ENCODE results near the gene PIGA.
"Not testable (repeated sequence)": the region's sequence is repeated elsewhere in the genome, so short reads cannot be mapped to it uniquely, and the experiment has no call there.

PIGA gene

DNA sequence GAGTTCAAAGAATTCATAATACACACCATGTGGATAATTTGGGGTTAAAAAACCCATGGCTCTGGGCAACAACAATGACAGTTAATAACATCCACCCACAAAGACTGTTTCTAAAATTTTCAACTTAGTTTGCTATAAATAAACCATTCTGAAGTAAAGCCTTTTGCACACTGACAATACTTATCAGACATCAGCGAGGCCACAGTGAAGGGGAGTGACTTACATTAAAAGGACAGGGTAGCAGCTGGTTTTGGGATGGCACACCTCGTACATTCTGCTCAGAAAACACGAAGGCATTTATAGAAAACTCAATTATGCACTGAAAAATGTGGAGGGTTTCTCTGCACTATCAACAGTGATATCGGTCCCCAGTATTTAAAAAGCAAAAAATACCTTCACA, 15.0 kb downstream of the PIGA start:
- ATAC-seq = no peak

DNA sequence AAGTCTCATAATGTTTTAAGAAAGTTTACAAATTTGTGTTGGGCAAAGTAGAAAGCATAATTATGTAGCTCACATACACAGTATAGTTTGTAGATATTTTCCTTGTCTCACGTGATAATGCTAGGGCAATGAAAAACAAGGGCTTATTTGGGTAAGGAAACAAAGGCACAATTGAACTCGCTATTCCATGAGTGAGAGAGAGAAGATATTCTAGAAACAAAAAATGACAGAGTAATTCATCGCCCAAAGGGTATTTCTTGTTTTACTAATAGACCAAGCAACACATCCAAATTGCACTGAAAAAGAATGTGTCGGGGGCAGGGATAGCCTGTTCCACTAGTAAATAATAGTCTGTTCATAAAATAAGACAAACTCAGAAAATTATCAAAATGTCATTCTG, 16.2 kb downstream of the PIGA start:
- no peak for ATAC-seq

DNA sequence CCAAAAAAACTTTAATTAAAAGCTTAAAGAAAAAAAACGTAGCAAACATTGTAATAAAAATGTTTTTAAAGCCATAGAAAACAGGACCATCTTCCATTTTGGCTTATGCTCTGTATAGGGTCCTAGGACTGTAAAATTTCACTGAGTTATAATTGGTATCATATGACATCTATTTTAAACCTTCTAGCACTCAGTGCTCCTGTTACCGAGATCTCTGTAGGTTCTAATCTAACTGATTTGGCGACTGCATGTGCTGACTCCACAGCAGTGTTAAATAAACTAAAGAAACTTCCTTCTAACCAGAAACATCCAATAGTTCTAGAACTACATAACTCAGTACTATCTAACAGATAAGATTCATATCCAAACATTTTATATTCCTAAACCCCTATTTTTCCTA, 19.8 kb downstream of the PIGA start, which contains the start of gene ASB11:
Gene ASB11 (minus strand): TSS at position 132 of the 400 bp plus-strand sequence. CDS start 35 bp downstream, at position 97.
- no peak for ATAC-seq

DNA sequence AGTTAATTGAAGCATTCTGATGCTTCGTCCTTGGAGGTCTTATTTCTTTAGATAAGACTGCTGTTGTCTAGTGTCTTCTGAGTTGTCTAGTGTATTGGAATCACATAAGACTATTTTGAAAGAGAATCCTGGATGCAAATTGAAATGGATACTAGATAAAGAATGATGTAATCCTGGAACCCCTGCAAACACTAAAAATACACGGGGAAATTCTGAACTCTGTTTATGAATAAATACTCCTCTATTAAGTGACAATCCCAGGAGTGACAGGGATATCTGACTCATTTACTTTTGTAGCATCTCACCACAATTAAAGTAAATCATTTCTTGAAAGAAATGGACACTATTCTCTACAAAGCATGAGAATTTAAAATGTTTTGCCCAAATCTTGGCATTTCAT, 20.9 kb downstream of the PIGA start:
- ATAC-seq = no peak

DNA sequence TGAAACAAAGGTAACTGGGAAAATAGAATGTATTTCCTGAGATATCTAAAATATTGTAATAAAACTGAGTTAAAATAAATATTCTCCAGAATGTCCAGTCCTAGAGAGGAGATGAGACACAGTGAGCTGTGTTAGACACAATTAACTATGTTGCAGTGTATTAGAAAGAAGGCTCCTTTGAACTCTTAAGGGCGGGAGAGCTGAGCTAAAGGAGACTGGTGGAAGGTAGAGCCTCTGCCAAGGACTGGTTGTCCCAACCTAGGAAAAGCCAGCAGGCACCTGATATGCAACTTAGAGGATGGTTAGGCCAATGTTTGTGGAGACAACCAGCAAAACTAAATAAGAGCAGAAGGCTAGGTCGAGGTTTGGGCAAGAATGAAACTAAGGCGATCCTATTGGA, 24.2 kb downstream of the PIGA start:
- no peak for ATAC-seq

DNA sequence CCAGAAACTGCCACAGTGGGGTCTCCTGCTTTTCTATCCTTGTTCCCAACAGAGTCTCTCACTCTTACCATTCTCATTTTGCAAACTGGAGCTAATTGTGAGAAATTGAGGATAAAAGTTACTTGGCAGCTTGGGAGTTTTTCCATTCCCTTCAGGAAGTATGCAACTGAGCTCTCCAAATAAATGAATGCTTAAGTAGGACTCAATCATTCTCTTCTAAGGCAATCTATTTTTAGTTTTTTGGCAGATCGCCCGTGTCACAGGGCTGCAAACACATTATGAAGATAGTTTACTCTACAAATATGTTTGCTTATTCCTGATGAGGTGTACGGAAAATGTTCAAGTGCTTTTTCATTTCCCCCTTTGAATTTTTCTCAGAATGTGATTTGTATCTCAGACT, 25.2 kb downstream of the PIGA start:
- no peak for ATAC-seq

DNA sequence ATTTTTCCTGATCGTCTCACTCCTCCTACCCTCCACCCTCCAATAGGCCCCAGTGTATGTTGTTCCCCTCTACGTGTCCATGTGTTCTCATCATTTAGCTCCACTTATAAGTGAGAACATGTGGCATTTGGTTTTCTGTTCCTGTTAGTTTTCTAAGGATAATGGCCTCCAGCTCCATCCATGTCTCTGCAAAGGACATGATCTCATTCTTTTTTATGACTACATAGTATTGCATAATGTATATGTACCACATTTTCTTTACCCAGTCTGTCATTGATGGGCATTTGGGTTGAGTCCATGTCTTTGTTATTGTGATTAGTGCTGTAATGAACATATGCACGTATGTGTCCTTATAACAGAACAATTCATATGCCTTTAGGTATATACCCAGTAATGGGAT, 29.4 kb downstream of the PIGA start:
- not testable (repeated sequence) for ATAC-seq

DNA sequence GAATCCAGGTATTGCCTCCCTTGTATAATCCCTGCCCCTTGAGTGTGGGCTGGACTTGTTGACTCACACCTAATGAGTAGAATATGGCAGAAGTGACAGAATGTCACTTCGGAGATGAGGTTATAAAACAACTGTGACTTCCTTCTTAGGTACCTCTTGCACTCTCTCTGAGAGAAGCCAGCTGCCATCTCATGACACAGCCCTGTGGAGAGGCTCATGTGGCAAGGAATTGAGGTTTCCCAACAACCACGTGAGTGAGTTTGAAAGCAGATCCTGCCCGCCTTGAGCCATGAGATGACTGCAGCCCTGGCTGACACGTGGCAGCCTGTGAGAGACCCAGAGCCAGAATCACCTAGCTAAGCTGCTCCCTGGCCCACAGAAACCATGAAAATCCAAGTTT, 33.4 kb downstream of the PIGA start:
- peak in 1 of 2 donors; percentile 32 for ATAC-seq

DNA sequence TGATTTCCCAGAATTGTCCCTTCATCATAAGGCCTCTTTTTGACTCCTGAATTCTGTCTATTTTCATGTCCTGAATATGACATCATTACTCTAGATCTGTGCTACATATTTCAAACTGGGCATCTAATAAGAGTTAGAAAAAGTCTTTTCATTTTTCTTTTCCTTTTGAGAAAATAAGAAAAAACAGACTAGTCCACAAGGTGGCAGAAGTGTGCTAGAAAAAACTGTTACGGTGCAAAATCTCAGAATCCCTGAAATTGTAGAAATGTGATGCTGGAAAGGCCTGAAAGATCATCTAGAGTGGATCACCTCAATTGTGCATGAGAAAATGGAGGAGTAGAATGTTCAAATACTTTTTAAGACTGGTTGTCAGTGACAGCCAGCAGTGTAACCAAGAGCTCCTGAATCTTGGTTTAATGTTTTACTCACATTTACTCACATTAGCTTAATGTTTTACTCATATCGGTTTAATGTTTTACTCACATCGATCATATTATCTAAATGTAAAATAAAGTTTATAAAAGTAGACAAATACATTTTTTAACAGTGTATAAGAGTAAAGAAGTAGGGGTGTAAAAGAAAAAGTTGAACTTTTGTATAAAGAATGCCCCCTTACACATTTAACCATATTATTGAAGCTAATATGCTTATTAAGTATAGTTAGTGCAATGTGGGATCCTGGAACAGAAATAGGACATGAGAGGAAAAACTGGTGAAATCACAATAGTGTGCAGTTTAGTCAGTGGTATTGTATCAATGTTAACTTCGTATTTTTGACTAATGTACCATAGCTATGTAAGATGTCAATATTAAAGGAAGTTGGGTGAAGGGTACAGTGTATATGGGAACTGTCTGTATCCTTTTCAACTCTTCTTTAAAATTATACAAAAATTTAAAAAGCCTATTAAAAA, 35.1 kb downstream of the PIGA start:
- no peak for ATAC-seq

DNA sequence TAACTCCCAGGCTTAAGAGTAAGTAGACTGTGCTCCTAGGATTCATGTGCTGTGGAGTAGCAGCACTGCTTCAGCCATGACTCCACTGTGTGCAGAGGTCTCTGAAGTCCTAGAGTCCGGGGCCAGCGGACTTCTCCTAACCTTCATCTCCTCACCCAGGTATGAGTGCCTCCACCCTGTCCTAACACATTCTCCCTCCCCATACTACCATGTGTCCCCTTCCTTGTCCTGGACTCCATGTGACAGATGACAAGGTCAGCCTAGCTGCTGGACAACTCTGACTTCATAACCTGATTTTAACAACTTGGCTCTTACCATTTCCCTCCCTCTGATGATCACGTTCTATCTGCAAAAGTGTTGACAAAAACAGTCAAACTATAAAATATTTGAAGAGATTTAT, 36.5 kb downstream of the PIGA start:
- no peak for ATAC-seq

DNA sequence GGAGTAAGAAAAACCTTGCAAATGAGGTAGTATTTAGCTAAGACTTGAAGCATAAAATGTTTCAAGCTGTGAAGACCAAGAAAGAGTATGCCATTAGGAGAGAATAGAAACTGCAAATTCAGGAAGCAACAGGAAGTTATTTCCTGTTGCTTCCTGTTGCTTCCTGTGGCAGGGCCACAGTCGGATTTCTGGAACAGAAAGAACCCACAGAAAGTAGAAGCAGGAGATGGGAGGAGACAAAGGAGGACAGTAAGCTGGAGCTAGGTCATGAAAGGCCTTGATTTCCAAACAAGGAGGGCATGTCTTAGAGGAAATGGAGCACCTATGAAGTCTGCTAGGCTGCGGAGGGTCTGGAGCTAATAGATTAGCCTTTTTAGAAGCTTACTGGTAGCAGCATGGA, 37.1 kb downstream of the PIGA start:
- ATAC-seq = no peak

DNA sequence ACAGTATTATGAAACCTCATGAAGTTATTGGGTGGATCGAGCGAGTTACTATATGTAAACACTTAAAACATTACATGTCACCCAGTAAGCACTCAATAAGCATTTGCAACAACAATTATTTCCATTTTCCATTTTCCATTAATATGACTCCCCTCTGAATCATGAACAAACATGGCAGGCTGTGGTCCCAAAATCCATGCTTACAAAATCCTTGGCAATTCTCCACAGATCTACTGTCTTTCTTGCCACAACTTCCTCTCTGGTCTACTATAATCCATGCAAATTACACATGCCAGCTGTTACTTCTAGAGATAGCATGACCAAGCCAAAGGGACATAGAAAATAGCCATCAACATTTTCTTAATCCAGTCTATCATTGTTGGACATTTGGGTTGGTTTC, 41.9 kb downstream of the PIGA start:
- no peak for ATAC-seq

DNA sequence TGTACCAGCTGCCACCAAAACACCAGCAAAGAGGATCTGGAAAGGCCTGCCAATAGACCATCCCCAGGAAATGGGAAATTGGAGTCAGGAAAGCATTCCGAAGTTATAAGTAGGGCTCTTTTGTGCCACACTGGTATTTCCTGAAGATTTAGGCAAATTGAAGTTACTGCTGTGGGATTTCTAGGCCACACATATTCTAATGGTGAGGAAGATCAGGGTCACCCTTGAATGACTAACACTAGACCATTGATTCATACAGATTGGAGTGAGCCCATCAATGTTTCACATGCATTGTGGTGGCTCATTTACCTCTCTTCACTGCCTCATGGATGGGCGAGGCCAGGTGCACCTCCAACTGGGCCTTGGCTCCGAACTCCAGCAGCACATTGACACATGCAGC, 42.5 kb downstream of the PIGA start:
- no peak for ATAC-seq

DNA sequence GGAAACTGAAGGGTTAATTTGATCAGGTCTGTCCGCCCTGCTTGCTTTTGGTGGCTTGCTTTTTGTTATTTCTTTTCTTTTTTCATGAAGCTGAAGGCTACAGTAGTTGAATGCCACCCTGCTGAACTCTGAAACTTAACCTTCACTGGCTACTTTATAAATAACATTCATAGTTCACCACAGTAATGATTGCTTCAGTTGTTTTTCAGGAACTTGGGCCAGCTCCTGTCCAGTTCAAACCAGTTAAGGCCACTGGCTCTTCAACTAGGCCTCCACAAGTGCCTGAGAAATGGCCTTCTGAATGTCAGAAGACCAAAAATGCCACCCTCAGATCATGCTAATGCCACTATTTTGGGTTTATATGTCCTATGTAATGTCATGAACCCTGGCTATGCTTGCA, 57.7 kb downstream of the PIGA start:
- no peak for ATAC-seq

DNA sequence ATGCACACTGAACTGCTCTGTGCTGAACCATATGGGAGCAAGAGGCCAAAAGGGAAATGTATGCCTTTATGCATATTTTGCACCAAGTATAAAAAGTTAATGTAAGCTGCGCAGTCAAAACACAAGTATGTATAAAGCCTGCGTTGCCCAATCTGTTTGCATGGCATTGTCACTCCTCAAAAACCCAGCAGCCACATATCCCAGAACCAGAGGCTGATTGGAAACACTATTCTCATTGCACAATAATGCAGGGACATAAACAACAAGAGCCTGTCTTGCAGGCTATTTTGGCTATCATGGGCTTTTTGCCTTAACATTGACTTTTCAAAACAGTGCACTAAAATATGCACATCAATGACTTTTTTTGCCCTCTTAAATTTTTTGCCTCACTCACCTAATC, 60.4 kb downstream of the PIGA start:
- ATAC-seq = no peak

DNA sequence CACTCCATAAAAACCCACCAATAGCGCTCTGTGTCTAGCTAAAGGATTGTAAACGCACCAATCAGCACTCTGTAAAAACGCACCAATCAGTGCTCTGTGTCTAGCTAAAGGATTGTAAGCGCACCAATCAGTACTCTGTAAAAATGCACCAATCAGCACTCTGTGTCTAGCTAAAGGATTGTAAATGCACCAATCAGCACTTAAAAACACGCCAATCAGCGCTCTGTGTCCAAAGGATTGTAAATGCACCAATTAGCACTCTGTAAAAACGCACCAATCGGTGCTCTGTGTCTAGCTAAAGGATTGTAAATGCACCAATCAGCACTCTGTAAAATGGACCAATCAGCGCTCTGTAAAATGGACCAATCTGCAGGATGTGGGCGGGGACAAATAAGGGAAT, 62.0 kb downstream of the PIGA start:
- ATAC-seq = not testable (repeated sequence)

DNA sequence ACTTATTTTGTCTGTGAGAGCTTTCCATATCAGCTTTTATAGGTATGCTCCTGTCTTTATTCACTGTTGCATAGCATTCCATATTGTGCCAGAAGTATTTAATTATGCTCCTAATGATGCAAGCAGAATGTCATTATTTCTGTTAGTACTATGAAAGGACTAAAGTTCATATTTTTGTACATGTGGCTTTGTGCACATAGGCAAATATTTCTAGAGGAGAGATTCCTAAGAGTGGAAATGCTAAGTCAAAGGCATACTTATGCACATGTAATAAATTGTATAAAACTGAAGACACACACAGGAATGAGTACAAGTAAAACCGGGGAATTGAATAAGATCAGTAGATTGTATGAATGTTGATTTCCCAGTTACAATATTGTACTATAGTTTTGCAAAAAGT, 63.6 kb downstream of the PIGA start:
- no peak for ATAC-seq

DNA sequence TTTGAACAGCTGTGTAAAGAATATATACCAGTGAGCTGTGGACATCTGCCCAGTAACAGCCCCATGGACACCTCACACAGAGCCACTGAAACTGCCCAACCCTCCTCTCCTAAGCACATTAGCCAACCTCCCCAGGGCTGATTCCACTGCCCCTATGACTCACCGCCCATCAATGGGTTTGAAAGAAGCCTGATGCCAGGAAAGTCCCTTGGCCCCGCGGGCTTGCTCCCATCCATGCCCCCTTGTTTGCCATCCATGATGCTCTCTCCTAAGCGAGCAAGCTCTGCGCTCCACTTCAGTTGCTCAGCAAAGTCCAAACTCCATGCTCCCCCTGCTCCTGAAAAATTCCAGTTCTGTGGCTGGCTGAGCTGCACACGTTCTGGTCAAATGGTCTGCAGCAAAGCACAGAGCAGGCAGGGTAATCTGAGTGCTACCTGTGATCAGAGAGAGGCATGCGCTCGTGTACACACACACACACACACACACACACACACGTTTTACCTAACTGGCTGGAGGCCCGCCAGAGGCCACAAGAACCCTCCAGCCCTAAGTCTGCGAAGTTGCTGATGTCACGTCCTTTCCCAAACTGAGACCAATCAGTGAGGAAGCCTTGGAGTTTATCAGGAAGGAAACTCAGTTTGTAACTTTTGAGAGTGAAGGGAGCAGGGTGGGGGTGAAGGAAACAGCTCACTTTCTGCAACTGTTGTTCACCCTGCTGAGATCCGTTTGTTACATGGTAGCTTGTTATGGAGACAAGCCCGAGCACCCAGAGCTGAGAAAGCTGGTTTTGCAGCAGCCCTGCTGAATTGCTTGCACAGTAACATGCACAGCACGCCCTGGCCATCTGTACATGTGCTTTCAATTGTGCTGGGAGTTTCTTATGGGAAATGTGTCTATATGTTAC, 65.5 kb downstream of the PIGA start, which contains the start of gene ASB9:
Gene ASB9 (minus strand): TSS at position 466 of the 904 bp plus-strand sequence. CDS start 209 bp downstream, at position 257.
- ATAC-seq = no peak

Data from activated CD4-positive, CD25-positive, alpha-beta regulatory T cell treated with anti-CD3 and anti-CD28 coated beads, Interleukin-2, amount 50 U/mL, for 24 hours (primary cell).